ENCODE data around the gene TTC9B. TPM values are rescaled to one million over a fixed set of nuclear protein-coding genes. Genes with fewer than 3 reads are reported as not detected.
A peak's percentile ranks its signal among the peaks of the same experiment; 100 is the strongest.

Gene TTC9B
- total and polyA plus RNA-seq, 2 experiments from 2014 or later: 0.63 to 1.0 TPM

DNA sequence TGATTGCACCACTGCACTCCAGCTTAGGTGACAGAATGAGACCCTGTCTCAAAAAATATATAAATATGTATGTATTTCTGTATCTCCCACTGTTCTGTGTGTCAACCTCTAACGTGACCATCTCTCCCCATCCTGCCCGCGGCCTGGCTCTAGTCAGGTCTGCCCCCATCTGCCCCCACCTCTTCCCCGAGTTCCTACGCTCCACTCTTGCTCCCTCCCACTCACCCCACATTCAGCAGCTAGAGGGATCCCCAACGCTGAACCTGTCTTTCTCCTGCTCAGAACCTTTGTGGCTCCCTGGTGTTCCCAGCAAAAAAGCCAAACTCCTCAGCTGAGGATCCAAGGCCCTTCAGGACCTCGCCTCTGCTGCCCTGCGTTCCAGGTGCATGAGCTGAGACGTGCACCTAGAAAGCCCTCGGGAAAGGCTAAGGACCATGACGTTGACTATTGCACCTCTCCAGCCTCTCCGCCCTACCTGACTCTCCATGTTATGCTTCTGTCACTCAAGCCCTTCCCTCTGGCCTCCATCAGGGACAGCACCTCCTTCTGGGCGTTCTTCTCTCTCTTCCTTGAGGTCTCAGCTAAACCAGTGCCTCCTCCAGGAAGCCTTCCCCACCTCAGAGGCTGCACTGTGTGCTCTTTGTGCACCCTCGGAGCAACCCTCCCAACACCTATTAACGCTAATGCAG lies 48.9 kb upstream of the TTC9B start:
- peaks cover 20% of the 10 kb centered on the region for H3K4me1 Mint-ChIP-seq
- peaks cover 6% of the 10 kb centered on the region; the same call in 1 of the 2 replicates for H3K36me3 ChIP-seq (ENCODE audit: insufficient read depth)
- DNase-seq (ENCODE audit: low spot score): peak; percentile 60
- no peak overlapping the region for H3K27ac Mint-ChIP-seq
- ATAC-seq: peak; percentile 42
- no peak overlapping the region for H3K4me3 ChIP-seq
- H3K4me1 ChIP-seq (ENCODE audit: insufficient read depth): no peaks in the 10 kb centered on the region; the same call in 1 of the 2 replicates
- no peaks in the 10 kb centered on the region for H3K27me3 ChIP-seq (ENCODE audit: insufficient read depth)
- no peak overlapping the region for H3K4me2 ChIP-seq
- H4K20me1 ChIP-seq (replicated peaks; ENCODE audit: insufficient read depth): peaks cover 10% of the 10 kb centered on the region
- H3K36me3 Mint-ChIP-seq (ENCODE audit: low read depth): peaks cover 23% of the 10 kb centered on the region
- H3K4me3 Mint-ChIP-seq: no peak overlapping the region
- no peak overlapping the region for H3K27ac ChIP-seq (ENCODE audit: low read depth)
- H3K9me2 ChIP-seq (ENCODE audit: insufficient read depth): no peaks in the 10 kb centered on the region
- no peaks in the 10 kb centered on the region for H3K9me3 Mint-ChIP-seq
- TF ChIP-seq ZNF114 (CRISPR knock-in tag; IDR thresholded peaks at IDR 0.05): no peak
- TF ChIP-seq, protein P1, sequence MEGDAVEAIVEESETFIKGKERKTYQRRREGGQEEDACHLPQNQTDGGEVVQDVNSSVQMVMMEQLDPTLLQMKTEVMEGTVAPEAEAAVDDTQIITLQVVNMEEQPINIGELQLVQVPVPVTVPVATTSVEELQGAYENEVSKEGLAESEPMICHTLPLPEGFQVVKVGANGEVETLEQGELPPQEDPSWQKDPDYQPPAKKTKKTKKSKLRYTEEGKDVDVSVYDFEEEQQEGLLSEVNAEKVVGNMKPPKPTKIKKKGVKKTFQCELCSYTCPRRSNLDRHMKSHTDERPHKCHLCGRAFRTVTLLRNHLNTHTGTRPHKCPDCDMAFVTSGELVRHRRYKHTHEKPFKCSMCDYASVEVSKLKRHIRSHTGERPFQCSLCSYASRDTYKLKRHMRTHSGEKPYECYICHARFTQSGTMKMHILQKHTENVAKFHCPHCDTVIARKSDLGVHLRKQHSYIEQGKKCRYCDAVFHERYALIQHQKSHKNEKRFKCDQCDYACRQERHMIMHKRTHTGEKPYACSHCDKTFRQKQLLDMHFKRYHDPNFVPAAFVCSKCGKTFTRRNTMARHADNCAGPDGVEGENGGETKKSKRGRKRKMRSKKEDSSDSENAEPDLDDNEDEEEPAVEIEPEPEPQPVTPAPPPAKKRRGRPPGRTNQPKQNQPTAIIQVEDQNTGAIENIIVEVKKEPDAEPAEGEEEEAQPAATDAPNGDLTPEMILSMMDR (conservative IDR thresholded peaks at IDR 0.05; ENCODE audit: low read depth in 2 of 2): peak; percentile 20 to 56; a peak in 2 of 4 replicates
- no peak overlapping the region for H2AFZ ChIP-seq
- peaks cover 39% of the 10 kb centered on the region for H3K79me2 ChIP-seq (replicated peaks; ENCODE audit: insufficient read depth)
- H3K27me3 Mint-ChIP-seq (ENCODE audit: insufficient read depth, low read depth, poor library complexity): peaks cover 11% of the 10 kb centered on the region
- no peaks in the 10 kb centered on the region for H3F3A ChIP-seq (replicated peaks; ENCODE audit: low read depth)

DNA sequence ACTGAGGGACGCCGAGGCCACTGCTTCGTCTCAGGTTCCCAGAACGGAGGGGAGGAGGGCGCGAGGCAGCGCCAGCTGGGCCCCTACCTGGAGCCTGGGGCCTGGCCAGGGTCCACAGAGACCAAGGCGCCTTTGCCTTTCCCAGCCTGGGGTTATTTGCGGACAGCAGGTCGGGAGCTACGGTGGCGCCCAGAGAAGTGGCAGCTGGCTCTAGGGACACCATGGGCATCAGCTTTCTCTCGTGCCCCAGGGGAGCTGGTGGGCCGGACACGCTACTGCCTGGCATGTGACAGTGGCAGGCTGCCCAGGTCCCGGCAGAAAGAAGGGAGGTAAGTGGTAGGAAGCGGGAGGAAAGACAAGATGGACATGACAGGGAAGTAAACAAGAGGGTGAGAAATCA lies 47.9 kb upstream of the TTC9B start:
- Histone ChIP-seq H2AFZ (no peak overlapping the region), H3K4me3 (no peak overlapping the region), H3K4me2 (no peak overlapping the region), H3K27ac (ENCODE audit: low read depth) (no peak overlapping the region), H3K79me2 (replicated peaks; ENCODE audit: insufficient read depth) (peaks cover 35% of the 10 kb centered on the region), H3K36me3 (ENCODE audit: insufficient read depth) (peaks cover 6% of the 10 kb centered on the region; the same call in 1 of the 2 replicates), H3K27me3 (ENCODE audit: insufficient read depth) (no peaks in the 10 kb centered on the region), H3K4me1 (ENCODE audit: insufficient read depth) (no peaks in the 10 kb centered on the region; the same call in 1 of the 2 replicates), H3K9me2 (ENCODE audit: insufficient read depth) (no peaks in the 10 kb centered on the region), H4K20me1 (replicated peaks; ENCODE audit: insufficient read depth) (peaks cover 10% of the 10 kb centered on the region), H3F3A (replicated peaks; ENCODE audit: low read depth) (no peaks in the 10 kb centered on the region)
- H3K27me3 Mint-ChIP-seq (ENCODE audit: insufficient read depth, low read depth, poor library complexity): peaks cover 11% of the 10 kb centered on the region
- H3K9me3 Mint-ChIP-seq: no peaks in the 10 kb centered on the region
- peaks cover 20% of the 10 kb centered on the region for H3K4me1 Mint-ChIP-seq
- ATAC-seq (no peak), DNase-seq (ENCODE audit: low spot score) (no peak)
- no peak overlapping the region for H3K27ac Mint-ChIP-seq
- no peak overlapping the region for H3K4me3 Mint-ChIP-seq
- H3K36me3 Mint-ChIP-seq (ENCODE audit: low read depth): peaks cover 23% of the 10 kb centered on the region
- TF ChIP-seq CREB1 (CRISPR knock-in tag; IDR thresholded peaks at IDR 0.05; ENCODE audit: low read depth) (no peak), ZNF114 (CRISPR knock-in tag; IDR thresholded peaks at IDR 0.05) (no peak), JUNB (IDR thresholded peaks at IDR 0.05; ENCODE audit: unreplicated experiment) (no peak), EZH2 (IDR thresholded peaks at IDR 0.05; ENCODE audit: low read depth, unreplicated experiment) (no peak), POLR2AphosphoS5 (IDR thresholded peaks at IDR 0.05; ENCODE audit: low read depth) (no peak), NANOG (IDR thresholded peaks at IDR 0.05; ENCODE audit: borderline replicate concordance) (no peak), STAT1 (IDR thresholded peaks at IDR 0.05; ENCODE audit: unreplicated experiment) (no peak), ZNF331 (CRISPR knock-in tag; IDR thresholded peaks at IDR 0.05; ENCODE audit: low read depth) (no peak)
- TF ChIP-seq, protein P1 (conservative IDR thresholded peaks at IDR 0.05; ENCODE audit: low read depth in 2 of 2): no peak
- TF ChIP-seq, protein P2, sequence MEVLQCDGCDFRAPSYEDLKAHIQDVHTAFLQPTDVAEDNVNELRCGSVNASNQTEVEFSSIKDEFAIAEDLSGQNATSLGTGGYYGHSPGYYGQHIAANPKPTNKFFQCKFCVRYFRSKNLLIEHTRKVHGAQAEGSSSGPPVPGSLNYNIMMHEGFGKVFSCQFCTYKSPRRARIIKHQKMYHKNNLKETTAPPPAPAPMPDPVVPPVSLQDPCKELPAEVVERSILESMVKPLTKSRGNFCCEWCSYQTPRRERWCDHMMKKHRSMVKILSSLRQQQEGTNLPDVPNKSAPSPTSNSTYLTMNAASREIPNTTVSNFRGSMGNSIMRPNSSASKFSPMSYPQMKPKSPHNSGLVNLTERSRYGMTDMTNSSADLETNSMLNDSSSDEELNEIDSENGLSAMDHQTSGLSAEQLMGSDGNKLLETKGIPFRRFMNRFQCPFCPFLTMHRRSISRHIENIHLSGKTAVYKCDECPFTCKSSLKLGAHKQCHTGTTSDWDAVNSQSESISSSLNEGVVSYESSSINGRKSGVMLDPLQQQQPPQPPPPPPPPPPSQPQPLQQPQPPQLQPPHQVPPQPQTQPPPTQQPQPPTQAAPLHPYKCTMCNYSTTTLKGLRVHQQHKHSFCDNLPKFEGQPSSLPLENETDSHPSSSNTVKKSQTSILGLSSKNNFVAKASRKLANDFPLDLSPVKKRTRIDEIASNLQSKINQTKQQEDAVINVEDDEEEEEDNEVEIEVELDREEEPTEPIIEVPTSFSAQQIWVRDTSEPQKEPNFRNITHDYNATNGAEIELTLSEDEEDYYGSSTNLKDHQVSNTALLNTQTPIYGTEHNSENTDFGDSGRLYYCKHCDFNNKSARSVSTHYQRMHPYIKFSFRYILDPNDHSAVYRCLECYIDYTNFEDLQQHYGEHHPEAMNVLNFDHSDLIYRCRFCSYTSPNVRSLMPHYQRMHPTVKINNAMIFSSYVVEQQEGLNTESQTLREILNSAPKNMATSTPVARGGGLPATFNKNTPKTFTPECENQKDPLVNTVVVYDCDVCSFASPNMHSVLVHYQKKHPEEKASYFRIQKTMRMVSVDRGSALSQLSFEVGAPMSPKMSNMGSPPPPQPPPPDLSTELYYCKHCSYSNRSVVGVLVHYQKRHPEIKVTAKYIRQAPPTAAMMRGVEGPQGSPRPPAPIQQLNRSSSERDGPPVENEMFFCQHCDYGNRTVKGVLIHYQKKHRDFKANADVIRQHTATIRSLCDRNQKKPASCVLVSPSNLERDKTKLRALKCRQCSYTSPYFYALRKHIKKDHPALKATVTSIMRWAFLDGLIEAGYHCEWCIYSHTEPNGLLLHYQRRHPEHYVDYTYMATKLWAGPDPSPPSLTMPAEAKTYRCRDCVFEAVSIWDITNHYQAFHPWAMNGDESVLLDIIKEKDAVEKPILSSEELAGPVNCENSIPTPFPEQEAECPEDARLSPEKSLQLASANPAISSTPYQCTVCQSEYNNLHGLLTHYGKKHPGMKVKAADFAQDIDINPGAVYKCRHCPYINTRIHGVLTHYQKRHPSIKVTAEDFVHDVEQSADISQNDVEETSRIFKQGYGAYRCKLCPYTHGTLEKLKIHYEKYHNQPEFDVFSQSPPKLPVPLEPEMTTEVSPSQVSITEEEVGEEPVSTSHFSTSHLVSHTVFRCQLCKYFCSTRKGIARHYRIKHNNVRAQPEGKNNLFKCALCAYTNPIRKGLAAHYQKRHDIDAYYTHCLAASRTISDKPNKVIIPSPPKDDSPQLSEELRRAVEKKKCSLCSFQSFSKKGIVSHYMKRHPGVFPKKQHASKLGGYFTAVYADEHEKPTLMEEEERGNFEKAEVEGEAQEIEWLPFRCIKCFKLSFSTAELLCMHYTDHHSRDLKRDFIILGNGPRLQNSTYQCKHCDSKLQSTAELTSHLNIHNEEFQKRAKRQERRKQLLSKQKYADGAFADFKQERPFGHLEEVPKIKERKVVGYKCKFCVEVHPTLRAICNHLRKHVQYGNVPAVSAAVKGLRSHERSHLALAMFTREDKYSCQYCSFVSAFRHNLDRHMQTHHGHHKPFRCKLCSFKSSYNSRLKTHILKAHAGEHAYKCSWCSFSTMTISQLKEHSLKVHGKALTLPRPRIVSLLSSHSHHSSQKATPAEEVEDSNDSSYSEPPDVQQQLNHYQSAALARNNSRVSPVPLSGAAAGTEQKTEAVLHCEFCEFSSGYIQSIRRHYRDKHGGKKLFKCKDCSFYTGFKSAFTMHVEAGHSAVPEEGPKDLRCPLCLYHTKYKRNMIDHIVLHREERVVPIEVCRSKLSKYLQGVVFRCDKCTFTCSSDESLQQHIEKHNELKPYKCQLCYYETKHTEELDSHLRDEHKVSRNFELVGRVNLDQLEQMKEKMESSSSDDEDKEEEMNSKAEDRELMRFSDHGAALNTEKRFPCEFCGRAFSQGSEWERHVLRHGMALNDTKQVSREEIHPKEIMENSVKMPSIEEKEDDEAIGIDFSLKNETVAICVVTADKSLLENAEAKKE (CRISPR knock-in tag; IDR thresholded peaks at IDR 0.05): no peak
